Colonic mucosa (tissue), 4 donors: ENCODE results near the gene ELMO3. TPM values are rescaled to one million over a fixed set of nuclear protein-coding genes. Genes with fewer than 3 reads are reported as not detected.

ENCODE experiments used
- DNase-seq: peaks from one replicate; pipeline ENCODE4 v3.0.0-alpha.2; 2020
- H3K27ac ChIP-seq: fragments of 200-600 bp; one replicate; pipeline ENCODE4 v1.8.0; 2021
- H3K27me3 ChIP-seq: fragments of 200-600 bp; one replicate; pipeline ENCODE4 v1.8.0; 2021
- H3K36me3 ChIP-seq: fragments of 200-600 bp; one replicate; pipeline ENCODE4 v1.8.0; 2021
- H3K4me1 ChIP-seq: fragments of 200-600 bp; one replicate; pipeline ENCODE4 v1.8.0; 2021; ENCODE audit warnings: mild to moderate bottlenecking
- H3K4me3 ChIP-seq: fragments of 200-600 bp; one replicate; pipeline ENCODE4 v1.8.0; 2021
- H3K9ac ChIP-seq, 2 donors: one replicate each; pipeline ENCODE4 v1.7.0; 2013; ENCODE audit warnings: control low read depth in 2 of 2, low read depth in 2 of 2, low read length in 2 of 2
- H3K9me3 ChIP-seq: fragments of 200-600 bp; one replicate; pipeline ENCODE4 v1.8.0; 2021
- intact Hi-C: fragments of 100-400 bp; cut with DNase I; formaldehyde crosslinking; loops from one replicate; pipeline ENCODE4 v1.14.1; 2022
- total RNA-seq, 2 donors: library from RNA; stranded (reverse); fragmentation: NEBNext Ultra II Directional in 1 of 2; extraction: Animal tissue kit (Norgen Biotek cat#: 25700) in 1 of 2; gene quantifications; one replicate each; pipeline ENCODE4 v1.2.1, GENCODE V29; 2021
- TF ChIP-seq, protein P1 (sequence below): fragments of 200-600 bp; IDR thresholded peaks from one replicate; pipeline ENCODE4 v1.8.0; 2022; ENCODE audit warnings: antibody characterized with exemption, mild to moderate bottlenecking
- donor health status: healthy.
- donor health status: DM: no; HTN: no; CAD: no.
- donor health status: DM: no; HTN: no; CAD: no.

Gene ELMO3
- total RNA-seq, 2 donors from 2014 or later: 60.7 to 75.6 TPM

DNA sequence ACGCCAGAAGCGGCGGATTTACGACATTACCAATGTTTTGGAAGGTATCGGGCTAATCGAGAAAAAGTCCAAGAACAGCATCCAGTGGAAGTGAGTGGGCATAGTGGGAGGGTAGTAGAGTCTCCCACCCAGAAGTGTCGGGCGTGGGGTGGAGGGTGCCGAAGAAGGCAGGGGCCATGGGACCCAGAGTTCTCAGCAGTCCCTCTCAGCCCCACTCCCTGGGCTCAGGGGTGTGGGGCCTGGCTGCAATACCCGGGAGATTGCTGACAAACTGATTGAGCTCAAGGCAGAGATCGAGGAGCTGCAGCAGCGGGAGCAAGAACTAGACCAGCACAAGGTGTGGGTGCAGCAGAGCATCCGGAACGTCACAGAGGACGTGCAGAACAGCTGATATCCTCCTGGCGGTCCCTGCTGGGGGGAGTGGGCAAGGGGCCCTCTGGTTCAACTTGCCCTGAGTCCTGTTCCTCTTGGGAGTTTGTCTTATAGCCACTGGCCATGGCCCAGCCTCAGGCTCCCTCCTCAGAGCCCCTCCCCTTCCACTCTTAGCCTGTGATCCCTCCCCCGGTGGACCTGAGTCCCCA, 6.1 kb upstream of the ELMO3 start:
- H3K27me3 ChIP-seq: no peaks in the 10 kb centered on the region
- no peaks in the 10 kb centered on the region for H3K9me3 ChIP-seq
- peak overlapping the region; percentile 98 to 99 for H3K9ac ChIP-seq
- TF ChIP-seq, protein P1, sequence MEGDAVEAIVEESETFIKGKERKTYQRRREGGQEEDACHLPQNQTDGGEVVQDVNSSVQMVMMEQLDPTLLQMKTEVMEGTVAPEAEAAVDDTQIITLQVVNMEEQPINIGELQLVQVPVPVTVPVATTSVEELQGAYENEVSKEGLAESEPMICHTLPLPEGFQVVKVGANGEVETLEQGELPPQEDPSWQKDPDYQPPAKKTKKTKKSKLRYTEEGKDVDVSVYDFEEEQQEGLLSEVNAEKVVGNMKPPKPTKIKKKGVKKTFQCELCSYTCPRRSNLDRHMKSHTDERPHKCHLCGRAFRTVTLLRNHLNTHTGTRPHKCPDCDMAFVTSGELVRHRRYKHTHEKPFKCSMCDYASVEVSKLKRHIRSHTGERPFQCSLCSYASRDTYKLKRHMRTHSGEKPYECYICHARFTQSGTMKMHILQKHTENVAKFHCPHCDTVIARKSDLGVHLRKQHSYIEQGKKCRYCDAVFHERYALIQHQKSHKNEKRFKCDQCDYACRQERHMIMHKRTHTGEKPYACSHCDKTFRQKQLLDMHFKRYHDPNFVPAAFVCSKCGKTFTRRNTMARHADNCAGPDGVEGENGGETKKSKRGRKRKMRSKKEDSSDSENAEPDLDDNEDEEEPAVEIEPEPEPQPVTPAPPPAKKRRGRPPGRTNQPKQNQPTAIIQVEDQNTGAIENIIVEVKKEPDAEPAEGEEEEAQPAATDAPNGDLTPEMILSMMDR: no peak
- intact Hi-C loops: no loop called here
- H3K36me3 ChIP-seq: peaks cover 22% of the 10 kb centered on the region
- H3K4me3 ChIP-seq: peak overlapping the region; percentile 100
- no peak for DNase-seq
- peak overlapping the region; percentile 60 for H3K27ac ChIP-seq
- H3K4me1 ChIP-seq: peaks cover 18% of the 10 kb centered on the region

DNA sequence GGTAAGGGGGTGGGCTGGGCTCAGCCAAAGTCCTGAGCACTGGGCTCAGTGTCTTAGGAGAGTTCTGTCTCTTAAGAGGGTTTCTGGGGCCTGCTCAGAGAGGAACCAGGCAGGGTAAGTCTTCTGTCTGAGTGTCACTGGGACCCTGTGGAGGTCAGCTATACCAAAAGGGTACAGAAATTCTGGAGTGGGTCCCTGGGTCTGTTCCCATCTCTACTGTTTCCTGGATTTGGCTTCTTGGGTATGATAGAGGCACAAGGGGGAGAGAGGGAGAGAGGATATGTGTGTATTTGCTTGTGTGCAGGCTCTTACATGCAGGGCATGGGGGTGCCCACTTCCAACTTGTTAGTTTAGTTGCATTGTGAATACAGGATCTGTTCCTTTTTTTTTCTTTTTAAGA, 5.4 kb upstream of the ELMO3 start:
- H3K36me3 ChIP-seq: peaks cover 22% of the 10 kb centered on the region
- TF ChIP-seq, protein P1: no peak
- no peak overlapping the region for H3K27ac ChIP-seq
- H3K4me1 ChIP-seq: peaks cover 18% of the 10 kb centered on the region
- no peak for DNase-seq
- intact Hi-C loops: no loop called here
- H3K9ac ChIP-seq: peak overlapping the region; percentile 98 to 99
- H3K27me3 ChIP-seq: no peaks in the 10 kb centered on the region
- H3K9me3 ChIP-seq: no peaks in the 10 kb centered on the region
- H3K4me3 ChIP-seq: peak overlapping the region; percentile 100

DNA sequence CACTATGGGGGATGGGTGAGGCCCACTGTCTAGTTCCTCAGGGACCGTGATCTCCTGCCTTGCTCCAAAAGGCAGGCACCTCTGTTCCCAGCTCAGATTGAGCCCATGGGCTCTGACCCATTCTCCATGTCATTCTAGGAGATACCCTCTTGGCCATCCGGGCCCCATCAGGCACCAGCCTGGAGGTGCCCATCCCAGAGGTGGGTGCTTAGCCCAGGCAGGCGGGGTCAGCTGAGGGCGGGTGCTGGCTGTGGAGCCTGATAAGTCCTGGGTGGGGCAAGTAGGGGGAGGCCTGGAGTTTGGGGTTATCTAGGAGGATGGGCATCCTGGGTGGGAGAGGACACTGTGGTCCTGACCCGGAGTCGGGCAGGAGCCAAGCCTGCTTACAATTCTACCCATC, 4.7 kb upstream of the ELMO3 start:
- DNase-seq: no peak
- Histone ChIP-seq H3K36me3 (peaks cover 22% of the 10 kb centered on the region), H3K4me1 (peaks cover 18% of the 10 kb centered on the region), H3K27me3 (no peaks in the 10 kb centered on the region), H3K4me3 (no peak overlapping the region), H3K9ac (peak overlapping the region; percentile 37 to 99), H3K27ac (no peak overlapping the region), H3K9me3 (no peaks in the 10 kb centered on the region)
- TF ChIP-seq, protein P1: no peak
- intact Hi-C loops: no loop called here

DNA sequence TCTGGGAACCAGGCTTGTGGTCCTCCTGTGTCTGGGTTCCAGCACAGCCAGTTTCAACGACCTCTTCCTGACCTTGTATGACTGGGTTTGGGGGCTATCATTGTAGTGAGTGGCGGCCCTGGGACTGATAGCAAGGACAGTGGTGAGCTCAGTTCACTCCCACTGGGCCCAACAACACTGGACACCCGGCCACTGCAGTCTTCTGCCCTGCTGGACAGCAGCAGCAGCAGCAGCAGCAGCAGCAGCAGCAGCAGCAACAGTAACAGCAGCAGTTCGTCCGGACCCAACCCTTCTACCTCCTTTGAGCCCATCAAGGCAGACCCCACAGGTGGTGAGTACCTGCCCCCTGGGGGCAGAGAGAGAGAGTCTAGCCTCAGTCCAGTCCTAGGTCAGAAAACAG, 3.3 kb upstream of the ELMO3 start:
- H3K36me3 ChIP-seq: peaks cover 22% of the 10 kb centered on the region
- no peak overlapping the region for H3K4me3 ChIP-seq
- H3K9ac ChIP-seq: no peak overlapping the region
- no peaks in the 10 kb centered on the region for H3K27me3 ChIP-seq
- no peak overlapping the region for H3K27ac ChIP-seq
- TF ChIP-seq, protein P1: no peak
- H3K4me1 ChIP-seq: peaks cover 18% of the 10 kb centered on the region
- H3K9me3 ChIP-seq: no peaks in the 10 kb centered on the region
- intact Hi-C loops: loop anchor here (5.0 kb wide), 1 partner anchor 87 kb away; no protein-coding TSS in a partner anchor
- DNase-seq: no peak

DNA sequence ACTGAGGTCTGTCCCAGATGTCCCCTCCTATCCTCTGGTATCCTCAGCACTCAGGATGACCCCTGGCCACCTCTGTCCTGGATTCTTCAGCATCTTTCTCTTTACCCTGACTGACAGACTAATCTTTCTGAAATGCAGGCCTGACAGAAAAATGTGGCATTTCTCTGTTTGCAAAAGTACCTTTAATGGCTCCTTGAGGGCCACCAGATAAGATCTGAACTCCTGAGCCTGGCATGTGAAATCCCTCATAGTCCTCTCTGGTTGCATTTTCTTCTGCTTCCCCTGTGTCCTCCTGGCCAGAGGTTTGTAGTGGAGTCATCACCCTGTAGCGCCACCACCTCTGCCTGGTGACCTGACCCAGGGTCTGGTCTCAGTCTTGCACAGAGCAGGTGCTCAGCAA, 2.0 kb upstream of the ELMO3 start:
- Histone ChIP-seq H3K9me3 (no peaks in the 10 kb centered on the region), H3K27ac (no peak overlapping the region), H3K27me3 (no peaks in the 10 kb centered on the region), H3K4me3 (no peak overlapping the region), H3K36me3 (peaks cover 22% of the 10 kb centered on the region), H3K4me1 (peaks cover 13% of the 10 kb centered on the region), H3K9ac (no peak overlapping the region)
- intact Hi-C loops: loop anchor here (5.0 kb wide), 1 partner anchor 85 kb away; no protein-coding TSS in a partner anchor
- DNase-seq: no peak
- TF ChIP-seq, protein P1: no peak
